ENCODE data around the gene APOC4. TPM values are rescaled to one million over a fixed set of nuclear protein-coding genes. Genes with fewer than 3 reads are reported as not detected.

The APOC4 gene, protein sequence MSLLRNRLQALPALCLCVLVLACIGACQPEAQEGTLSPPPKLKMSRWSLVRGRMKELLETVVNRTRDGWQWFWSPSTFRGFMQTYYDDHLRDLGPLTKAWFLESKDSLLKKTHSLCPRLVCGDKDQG
- total RNA-seq, result not detected

DNA sequence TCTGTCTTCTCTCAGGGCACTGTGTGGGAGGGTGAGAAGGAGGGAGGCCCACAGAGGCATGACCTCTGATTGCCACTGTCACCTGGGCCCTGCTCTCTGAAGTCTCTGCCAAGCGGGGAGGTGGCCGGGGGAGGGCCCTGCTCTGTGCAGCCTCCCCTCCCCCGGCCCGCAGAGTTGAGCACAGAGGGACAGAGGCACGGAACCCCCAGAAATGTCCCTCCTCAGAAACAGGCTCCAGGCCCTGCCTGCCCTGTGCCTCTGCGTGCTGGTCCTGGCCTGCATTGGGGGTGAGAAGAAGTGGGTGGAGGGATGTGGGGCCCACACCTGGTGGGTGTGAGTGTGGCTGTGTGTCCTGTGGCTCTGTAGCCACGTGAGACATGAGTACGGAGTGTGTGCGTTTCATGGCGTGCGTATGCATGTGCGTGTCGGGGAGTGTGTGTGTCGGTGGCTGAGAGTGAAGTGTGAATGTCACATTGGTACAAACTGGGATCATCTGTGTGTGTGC, at the start of gene APOC4:
Gene APOC4 (plus strand): TSS at position 171 of the 505 bp plus-strand sequence. CDS start 41 bp downstream, at position 212.

DNA sequence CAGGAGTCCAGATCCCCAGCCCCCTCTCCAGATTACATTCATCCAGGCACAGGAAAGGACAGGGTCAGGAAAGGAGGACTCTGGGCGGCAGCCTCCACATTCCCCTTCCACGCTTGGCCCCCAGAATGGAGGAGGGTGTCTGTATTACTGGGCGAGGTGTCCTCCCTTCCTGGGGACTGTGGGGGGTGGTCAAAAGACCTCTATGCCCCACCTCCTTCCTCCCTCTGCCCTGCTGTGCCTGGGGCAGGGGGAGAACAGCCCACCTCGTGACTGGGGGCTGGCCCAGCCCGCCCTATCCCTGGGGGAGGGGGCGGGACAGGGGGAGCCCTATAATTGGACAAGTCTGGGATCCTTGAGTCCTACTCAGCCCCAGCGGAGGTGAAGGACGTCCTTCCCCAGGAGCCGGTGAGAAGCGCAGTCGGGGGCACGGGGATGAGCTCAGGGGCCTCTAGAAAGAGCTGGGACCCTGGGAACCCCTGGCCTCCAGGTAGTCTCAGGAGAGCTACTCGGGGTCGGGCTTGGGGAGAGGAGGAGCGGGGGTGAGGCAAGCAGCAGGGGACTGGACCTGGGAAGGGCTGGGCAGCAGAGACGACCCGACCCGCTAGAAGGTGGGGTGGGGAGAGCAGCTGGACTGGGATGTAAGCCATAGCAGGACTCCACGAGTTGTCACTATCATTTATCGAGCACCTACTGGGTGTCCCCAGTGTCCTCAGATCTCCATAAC, 36.4 kb upstream of the APOC4 start, which contains the start of gene APOE:
Gene APOE (plus strand): TSS at position 360 of the 724 bp plus-strand sequence. CDS start 829 bp downstream, outside the sequence.

DNA sequence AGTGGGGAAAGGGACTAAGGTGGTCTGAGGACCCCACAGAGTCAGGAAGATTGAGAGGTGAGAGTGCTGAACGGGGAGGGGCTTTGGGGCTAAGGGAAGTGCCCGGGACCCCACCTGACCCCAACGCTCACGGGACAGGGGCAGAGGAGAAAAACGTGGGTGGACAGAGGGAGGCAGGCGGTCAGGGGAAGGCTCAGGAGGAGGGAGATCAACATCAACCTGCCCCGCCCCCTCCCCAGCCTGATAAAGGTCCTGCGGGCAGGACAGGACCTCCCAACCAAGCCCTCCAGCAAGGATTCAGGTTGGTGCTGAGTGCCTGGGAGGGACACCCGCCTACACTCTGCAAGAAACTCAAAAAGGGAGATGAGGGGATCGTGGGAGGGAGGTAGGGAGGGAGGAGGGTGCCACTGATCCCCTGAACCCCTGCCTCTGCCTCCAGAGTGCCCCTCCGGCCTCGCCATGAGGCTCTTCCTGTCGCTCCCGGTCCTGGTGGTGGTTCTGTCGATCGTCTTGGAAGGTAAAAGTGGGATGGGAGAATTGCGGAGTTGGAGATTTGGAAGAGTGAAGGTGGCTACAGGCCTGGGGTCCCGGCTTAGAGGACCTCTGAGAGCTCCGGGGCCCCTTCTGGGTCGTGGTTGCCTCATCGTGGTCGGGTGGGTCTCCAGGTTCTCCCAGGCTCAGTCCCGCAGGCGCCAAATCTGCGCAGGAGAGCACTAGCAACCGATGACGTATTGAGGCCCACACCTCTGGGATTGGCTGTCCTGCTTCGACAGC, 27.4 kb upstream of the APOC4 start, which contains the start of gene APOC1:
Gene APOC1 (plus strand): TSS at position 176 of the 774 bp plus-strand sequence. CDS start 284 bp downstream, at position 460.

DNA sequence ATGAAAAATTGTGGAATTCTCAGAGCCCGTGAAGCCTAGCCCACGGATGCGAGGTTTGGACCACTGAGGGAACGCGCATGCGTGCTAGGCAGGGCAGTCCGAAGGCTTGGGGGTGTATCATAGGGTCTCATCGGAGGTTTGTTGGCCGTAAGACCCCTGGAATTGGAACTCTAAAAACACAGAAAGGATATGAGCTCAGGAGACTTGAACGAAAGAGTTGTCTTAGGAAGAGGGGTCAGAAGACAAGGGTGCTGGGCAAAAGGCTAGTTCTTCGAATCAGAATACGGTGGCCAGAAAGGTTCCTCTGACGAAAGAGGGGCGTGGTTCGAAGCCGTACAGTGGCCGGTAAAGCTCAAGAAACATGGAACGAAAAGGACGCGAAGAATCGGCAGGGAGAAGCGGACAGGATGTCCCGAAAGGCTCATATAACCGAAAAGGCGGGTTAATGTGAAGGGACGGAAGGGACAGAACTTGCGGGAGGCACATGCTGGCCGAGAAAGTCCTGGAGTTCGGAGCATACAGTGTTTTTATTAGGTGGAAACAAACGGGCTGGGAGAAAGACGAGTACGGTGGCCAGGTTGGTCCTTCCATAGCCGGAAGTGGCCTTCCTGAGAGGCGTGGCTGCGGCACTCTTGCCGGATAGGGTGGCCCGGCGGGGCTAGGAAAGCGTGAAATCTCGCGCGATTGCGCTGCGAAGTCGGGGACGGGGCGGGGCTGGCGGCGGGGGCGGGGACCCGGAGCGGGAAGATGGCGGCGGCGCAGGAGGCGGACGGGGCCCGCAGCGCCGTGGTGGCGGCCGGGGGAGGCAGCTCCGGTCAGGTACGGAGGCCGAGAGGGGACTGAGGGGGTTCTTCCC, 12.8 kb downstream of the APOC4 start, which contains the start of gene CLPTM1:
Gene CLPTM1 (plus strand): TSS at position 732 of the 856 bp plus-strand sequence. CDS start 16 bp downstream, at position 748.

Other genes starting within 250 kb of the APOC4 start
- not detected for gene CEACAM16, start 243.1 kb upstream of the APOC4 start, total RNA-seq
- not detected for gene BCL3, start 193.5 kb upstream of the APOC4 start, total RNA-seq
- gene CBLC, start 164.3 kb upstream of the APOC4 start, total RNA-seq, result not detected
- gene BCAM, start 133.1 kb upstream of the APOC4 start, total RNA-seq, result 3.4 TPM
- gene NECTIN2, start 95.9 kb upstream of the APOC4 start, total RNA-seq, result 23.8 TPM
- 29.4 TPM for gene TOMM40, start 51.0 kb upstream of the APOC4 start, total RNA-seq
- gene APOE, start 36.4 kb upstream of the APOC4 start, total RNA-seq, result 51.3 TPM
- 0.94 TPM for gene APOC1, start 27.6 kb upstream of the APOC4 start, total RNA-seq
- not detected for gene APOC2, start 3.8 kb downstream of the APOC4 start, total RNA-seq
- gene CLPTM1, start 13.1 kb downstream of the APOC4 start, total RNA-seq, result 64.5 TPM
- 0.63 TPM for gene RELB, start 59.2 kb downstream of the APOC4 start, total RNA-seq
- gene CLASRP, start 96.8 kb downstream of the APOC4 start, total RNA-seq, result 22.2 TPM
- gene ZNF296, start 134.2 kb downstream of the APOC4 start, total RNA-seq, result not detected
- 12.5 TPM for gene GEMIN7, start 137.0 kb downstream of the APOC4 start, total RNA-seq
- gene PPP1R37, start 150.9 kb downstream of the APOC4 start, total RNA-seq, result 26.0 TPM
- gene NKPD1, start 218.7 kb downstream of the APOC4 start, total RNA-seq, result 0.63 TPM
- 4.7 TPM for gene TRAPPC6A, start 236.0 kb downstream of the APOC4 start, total RNA-seq
- gene BLOC1S3, start 236.5 kb downstream of the APOC4 start, total RNA-seq, result 3.8 TPM

Measured in parietal lobe (tissue), 1 donor.